ENCODE data around the gene RMC1.

- TF ChIP-seq CTCF (IDR thresholded peaks at IDR 0.05) (no peak), POLR2A (IDR thresholded peaks at IDR 0.05) (no peak)
These were observed 40.4 kb upstream of the RMC1 start for GRCh38 chr18:23462876-23463275.
